ENCODE measurements around the gene FGF16.
"Not testable (repeated sequence)": the region's sequence is repeated elsewhere in the genome, so short reads cannot be mapped to it uniquely, and the experiment has no call there.

GRCh38 chrX:77407821-77408220 lies 39.4 kb upstream of the FGF16 start:
- TF ChIP-seq CTCF, POLR2A (IDR thresholded peaks at IDR 0.05): not testable (repeated sequence)

Measured in stomach (tissue), 4 donors.